OCI-LY1 (cell line): ENCODE results near the gene RSPH9.

Experiments
- CTCF ChIP-seq: fragments of 200-600 bp; sonication (generic), shearing (Covaris generic); IDR thresholded peaks from 2 replicates; pipeline ENCODE4 v1.5.1; 2017; ENCODE audit warnings: mild to moderate bottlenecking, antibody characterized with exemption, low read length, moderate library complexity, mixed read lengths
- EZH2 ChIP-seq: fragments of 200-600 bp; sonication (generic), shearing (Covaris generic); IDR thresholded peaks from 2 replicates; pipeline ENCODE4 v1.8.0; 2017; ENCODE audit warnings: borderline replicate concordance, mixed run types, mild to moderate bottlenecking, antibody characterized with exemption, low read length, moderate library complexity, mixed read lengths

DNA sequence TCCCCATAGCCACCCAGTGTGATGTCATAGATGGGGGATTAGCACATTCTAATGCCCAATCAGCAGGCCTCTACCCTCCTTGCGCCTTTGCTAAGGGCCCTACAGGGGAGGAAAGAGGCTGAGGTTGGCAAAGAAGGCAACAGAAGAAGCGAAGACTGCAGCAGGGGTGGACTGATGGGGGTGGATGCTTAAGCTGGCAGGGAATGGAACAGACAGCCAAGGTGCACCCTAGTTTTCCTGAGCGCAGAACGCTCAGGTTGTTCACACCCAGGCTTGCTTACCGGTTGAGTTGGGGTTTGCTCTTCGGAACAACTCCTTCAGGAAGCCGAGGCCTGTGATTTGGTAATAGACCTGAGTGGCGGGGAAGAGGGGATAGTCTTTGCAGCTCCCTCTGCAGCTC, 30.1 kb downstream of the RSPH9 start:
- TF ChIP-seq CTCF (no peak), EZH2 (no peak)
